Mucosa of descending colon (tissue), 3 donors: Measurements from ENCODE around the gene RICTOR. TPM values are rescaled to one million over a fixed set of nuclear protein-coding genes. Genes with fewer than 3 reads are reported as not detected.

Experiments
- ATAC-seq: fragments of 200-7000 bp; cut with Tn5 transposase; one replicate; pipeline ENCODE4 v1.9.1; 2020; ENCODE audit warnings: mild to moderate bottlenecking, moderate library complexity
- DNase-seq, 3 donors: peaks; one replicate each; pipeline ENCODE4 v3.0.0-alpha.2; 2020
- H3K36me3 ChIP-seq: fragments of 200-600 bp; one replicate; pipeline ENCODE4 v1.8.0; 2021; ENCODE audit warnings: low read depth, mild to moderate bottlenecking
- H3K4me1 ChIP-seq: fragments of 200-600 bp; one replicate; pipeline ENCODE4 v1.8.0; 2021; ENCODE audit warnings: low read depth, mild to moderate bottlenecking
- H3K4me3 ChIP-seq: fragments of 200-600 bp; one replicate; pipeline ENCODE4 v1.8.0; 2021; ENCODE audit warnings: mild to moderate bottlenecking
- H3K9me3 ChIP-seq: fragments of 200-600 bp; one replicate; pipeline ENCODE4 v1.8.0; 2021; ENCODE audit warnings: mild to moderate bottlenecking
- intact Hi-C, 2 donors: fragments of 100-400 bp; cut with DNase I in 1 of 2; cut with micrococcal nuclease in 1 of 2; formaldehyde crosslinking; loops; one replicate each; pipeline versions ENCODE4 v1.11.0 to v1.11.1; 2022; cut with DNase I, micrococcal nuclease
- total RNA-seq, 3 donors: library from RNA; stranded (reverse); fragmentation: NEBNext Ultra II Directional in 2 of 3; extraction: Animal tissue kit (Norgen Biotek cat#: 25700) in 2 of 3; gene quantifications; one replicate each; pipeline versions ENCODE4 v1.2.1 to v1.2.4, GENCODE V29; 2021 to 2023
- TF ChIP-seq, protein P1 (sequence below): fragments of 200-600 bp; IDR thresholded peaks from one replicate; pipeline ENCODE4 v1.8.0; 2022; ENCODE audit warnings: antibody characterized with exemption, mild to moderate bottlenecking
- donor health status: DM: no; HTN: no; CAD: no; lungs with moderate emphysema.
- donor health status: DM: no; HTN: no; CAD: no.
- donor health status: DM: no; HTN: yes; CAD: no.

Gene RICTOR
- total RNA-seq, 3 donors from 2014 or later = 24.3 to 41.9 (median 36.5) TPM

DNA sequence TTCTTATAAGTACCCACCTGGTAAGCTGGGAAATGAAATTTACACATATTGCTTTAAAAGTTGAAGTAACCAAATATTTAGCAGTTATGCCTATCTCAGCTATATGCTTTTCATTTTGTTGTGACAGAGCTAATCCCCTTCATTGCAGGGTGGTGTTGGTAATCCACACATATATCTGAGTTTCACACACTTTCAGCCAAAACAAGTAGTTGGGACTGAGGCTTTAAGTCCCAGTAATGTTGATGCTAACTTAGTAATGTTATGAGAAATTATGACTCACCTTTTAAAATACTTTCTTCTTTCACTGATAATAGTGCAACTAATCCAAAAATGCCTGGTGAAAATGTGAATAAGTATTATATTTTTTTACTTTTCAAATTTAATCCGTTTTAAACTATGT, 19.2 kb upstream of the RICTOR start:
- TF ChIP-seq, protein P1, sequence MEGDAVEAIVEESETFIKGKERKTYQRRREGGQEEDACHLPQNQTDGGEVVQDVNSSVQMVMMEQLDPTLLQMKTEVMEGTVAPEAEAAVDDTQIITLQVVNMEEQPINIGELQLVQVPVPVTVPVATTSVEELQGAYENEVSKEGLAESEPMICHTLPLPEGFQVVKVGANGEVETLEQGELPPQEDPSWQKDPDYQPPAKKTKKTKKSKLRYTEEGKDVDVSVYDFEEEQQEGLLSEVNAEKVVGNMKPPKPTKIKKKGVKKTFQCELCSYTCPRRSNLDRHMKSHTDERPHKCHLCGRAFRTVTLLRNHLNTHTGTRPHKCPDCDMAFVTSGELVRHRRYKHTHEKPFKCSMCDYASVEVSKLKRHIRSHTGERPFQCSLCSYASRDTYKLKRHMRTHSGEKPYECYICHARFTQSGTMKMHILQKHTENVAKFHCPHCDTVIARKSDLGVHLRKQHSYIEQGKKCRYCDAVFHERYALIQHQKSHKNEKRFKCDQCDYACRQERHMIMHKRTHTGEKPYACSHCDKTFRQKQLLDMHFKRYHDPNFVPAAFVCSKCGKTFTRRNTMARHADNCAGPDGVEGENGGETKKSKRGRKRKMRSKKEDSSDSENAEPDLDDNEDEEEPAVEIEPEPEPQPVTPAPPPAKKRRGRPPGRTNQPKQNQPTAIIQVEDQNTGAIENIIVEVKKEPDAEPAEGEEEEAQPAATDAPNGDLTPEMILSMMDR = no peak
- Histone ChIP-seq H3K4me1 (no peaks in the 10 kb centered on the region), H3K9me3 (no peaks in the 10 kb centered on the region), H3K36me3 (no peaks in the 10 kb centered on the region), H3K4me3 (no peak overlapping the region)
- DNase-seq (no peak), ATAC-seq (no peak)
- intact Hi-C loops = no loop called here

DNA sequence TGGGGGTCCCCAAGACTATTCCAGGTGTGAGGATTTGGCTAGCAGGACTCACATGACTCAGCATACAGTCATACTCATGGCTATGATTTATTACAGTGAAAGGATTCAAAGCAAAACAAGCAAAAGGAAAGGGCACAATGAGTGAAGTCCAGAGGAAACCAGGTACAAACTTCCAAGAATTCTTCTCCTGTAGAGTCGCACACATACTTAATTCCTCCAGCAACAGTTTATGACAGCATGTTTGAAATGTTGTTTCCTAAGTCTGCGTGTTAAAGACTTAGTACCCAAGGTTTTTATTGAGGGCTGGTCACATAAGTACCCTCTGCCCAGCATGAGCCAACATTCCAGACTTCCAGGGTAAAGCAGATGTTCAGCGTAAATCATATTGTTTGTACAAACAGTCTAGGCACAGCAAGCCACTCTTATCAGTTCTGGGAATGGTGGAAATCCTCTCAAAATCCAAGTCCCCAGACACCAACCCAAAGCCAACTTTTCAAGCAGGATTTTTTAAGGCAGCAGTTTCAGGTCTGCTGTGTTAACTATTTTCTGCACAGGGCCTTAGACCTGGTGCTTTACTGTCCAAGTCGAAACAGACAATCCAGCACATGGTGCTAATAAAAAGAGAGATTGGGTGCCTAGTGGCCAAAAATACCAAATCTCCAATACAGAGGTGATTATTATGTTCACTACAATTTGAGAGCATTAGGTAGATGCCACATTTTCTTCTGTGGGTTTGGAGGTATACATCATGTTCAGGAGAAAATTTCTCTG, 18.6 kb upstream of the RICTOR start:
- no peak for DNase-seq
- H3K4me3 ChIP-seq = no peak overlapping the region
- ATAC-seq = peak; percentile 38
- H3K9me3 ChIP-seq = no peaks in the 10 kb centered on the region
- H3K4me1 ChIP-seq = no peaks in the 10 kb centered on the region
- no peaks in the 10 kb centered on the region for H3K36me3 ChIP-seq
- TF ChIP-seq, protein P1 = no peak
- intact Hi-C loops = no loop called here

DNA sequence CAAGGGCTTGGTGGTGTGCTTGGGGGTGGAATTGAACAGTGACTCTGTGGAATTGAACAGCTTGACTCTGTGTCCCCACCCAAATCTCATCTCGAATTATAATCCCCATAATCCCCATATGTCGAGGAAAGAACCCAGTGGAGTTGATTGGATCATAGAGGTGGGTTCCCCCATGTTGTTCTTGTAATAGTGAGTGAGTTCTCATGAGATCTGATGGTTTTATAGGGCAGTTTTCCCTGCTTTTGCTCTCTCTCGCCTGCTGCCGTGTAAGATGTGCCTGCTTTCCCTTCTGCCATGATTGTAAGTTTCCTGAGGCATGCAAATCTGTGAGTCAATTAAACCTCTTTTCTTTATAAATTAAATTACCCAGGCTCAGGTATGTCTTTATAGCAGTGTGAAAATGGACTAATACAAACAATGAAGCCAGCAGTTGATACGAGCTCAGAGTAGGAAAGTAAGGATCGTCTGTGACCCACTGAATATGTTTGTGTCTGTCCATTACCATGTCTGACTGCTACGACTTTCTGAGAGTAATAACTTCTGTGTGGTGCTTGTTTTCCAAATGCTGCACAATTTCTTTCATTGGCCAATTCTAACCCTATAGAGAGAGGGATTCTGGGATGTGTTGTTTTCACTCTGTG, 17.9 kb upstream of the RICTOR start:
- intact Hi-C loops = no loop called here
- no peak overlapping the region for H3K4me3 ChIP-seq
- ATAC-seq = no peak
- no peaks in the 10 kb centered on the region for H3K4me1 ChIP-seq
- TF ChIP-seq, protein P1 = no peak
- H3K36me3 ChIP-seq = no peaks in the 10 kb centered on the region
- H3K9me3 ChIP-seq = no peaks in the 10 kb centered on the region
- no peak for DNase-seq

DNA sequence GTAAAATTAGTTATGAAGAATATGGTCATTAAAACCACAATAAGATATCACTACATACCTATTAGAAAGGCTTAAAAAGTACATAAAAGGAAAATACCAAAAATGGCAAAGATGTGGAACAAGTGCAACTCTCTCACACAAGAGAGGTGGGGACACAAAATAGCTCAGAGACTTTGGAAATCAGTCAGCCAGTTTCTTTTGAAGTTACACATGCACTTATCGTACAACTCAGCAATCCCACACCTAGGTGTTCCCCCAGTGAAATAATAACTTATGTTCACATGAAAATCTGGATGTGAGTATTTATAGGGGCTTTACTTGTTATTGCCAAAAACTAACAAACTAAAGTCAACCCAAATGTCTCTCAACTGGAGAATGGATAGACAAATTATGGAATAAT, 9.8 kb upstream of the RICTOR start:
- DNase-seq (no peak), ATAC-seq (no peak)
- H3K4me1 ChIP-seq = no peaks in the 10 kb centered on the region
- intact Hi-C loops = loop anchor here in 1 of 2 donors (10.0 kb wide), 1 partner anchor 79 kb away; no protein-coding TSS in a partner anchor
- no peak overlapping the region for H3K4me3 ChIP-seq
- H3K9me3 ChIP-seq = no peaks in the 10 kb centered on the region
- TF ChIP-seq, protein P1 = no peak
- no peaks in the 10 kb centered on the region for H3K36me3 ChIP-seq

DNA sequence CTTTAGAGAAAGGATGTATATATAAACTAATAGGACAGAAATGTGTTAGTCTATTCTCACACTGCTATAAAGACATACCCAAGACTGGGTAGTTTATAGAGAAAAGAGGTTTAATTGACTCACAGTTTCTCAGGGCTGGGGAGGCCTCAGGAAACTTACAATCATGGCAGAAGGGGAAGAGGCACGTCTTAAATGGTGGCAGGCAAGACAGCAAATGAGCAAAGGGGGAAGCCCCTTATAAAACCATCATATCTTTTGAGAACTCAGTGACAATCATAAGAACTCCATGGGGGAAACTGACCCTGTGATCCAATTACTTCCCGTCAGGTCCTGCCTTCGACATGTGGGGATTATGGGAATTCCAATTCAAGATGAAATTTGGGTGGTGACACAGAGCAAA, 8.8 kb upstream of the RICTOR start:
- Histone ChIP-seq H3K9me3 (no peaks in the 10 kb centered on the region), H3K36me3 (no peaks in the 10 kb centered on the region), H3K4me1 (no peaks in the 10 kb centered on the region), H3K4me3 (no peak overlapping the region)
- intact Hi-C loops = loop anchor here in 1 of 2 donors (10.0 kb wide), 1 partner anchor 78 kb away; no protein-coding TSS in a partner anchor
- no peak for DNase-seq
- no peak for ATAC-seq
- TF ChIP-seq, protein P1 = no peak
